Measurements from ENCODE around the gene RAPSN.

RAPSN gene

DNA sequence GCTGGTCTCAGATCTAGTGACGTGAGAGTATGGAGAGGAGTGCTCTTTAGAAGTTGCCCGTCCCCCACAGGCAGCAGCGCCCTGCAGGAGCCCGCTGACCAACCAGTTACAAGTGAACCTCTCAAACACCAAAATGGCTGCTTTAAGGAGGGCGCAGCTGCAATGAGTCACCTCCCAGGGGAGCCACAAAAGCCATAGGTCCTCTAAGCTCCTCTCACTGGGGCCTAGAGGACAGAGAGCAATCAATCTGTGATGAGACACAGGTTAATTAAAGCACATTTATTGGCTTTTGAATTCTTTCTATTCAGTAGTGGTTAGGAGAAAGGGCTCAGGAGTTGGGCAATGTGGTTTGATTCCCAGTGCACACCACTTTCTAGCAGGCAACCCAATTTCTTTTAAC lies 15.5 kb upstream of the RAPSN start:
- DNase-seq, result no peak

- no peak for DNase-seq
Observed at GRCh38 chr11:47461876-47462275, 12.9 kb upstream of the RAPSN start.

GRCh38 chr11:47460571-47461235 lies 11.8 kb upstream of the RAPSN start:
- no peak for DNase-seq

- peak; percentile 7 for DNase-seq
Observed at GRCh38 chr11:47454258-47454671, 5.3 kb upstream of the RAPSN start.

- DNase-seq, result no peak
Observed at GRCh38 chr11:47453365-47453764, 4.4 kb upstream of the RAPSN start.

DNA sequence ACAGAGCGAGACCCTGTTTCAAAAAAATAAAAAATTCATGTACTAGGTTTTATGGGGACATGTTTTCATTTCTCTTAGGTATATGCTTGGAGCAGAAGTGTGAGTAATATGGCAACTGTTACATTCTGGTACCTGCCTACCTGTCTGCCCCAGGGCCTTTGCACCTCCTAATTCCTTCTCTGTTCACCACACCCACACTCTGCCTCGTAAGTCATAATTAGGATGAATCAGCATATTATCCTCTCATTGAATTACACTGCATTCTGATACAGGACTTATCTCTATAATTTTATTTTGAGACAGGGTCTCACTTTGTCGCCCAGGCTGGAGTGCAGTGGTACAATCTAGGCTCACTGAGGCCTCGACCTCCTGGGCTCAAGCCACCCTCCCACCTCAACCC lies 3.1 kb upstream of the RAPSN start:
- DNase-seq, result no peak

DNA sequence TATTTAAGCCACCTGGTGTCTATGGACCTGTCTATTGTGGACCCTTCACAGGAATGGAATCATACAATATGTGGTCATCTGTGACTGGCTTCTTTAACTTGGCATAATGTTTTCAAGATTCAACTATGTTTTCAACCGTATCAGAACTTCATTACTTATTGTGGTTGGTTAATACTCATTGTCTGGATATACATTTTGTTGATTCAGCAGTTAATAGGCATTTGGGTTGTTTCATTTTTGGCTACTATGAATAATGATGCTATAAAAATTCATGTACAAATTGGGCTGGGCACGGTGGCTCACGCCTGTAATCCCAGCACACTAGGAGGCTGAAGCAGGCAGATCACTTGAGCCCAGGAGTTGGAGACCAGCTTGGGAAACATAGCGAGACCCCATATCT lies 2.5 kb upstream of the RAPSN start:
- no peak for DNase-seq

- DNase-seq, result no peak
Observed at GRCh38 chr11:47449541-47449940, 605 bp upstream of the RAPSN start.

DNA sequence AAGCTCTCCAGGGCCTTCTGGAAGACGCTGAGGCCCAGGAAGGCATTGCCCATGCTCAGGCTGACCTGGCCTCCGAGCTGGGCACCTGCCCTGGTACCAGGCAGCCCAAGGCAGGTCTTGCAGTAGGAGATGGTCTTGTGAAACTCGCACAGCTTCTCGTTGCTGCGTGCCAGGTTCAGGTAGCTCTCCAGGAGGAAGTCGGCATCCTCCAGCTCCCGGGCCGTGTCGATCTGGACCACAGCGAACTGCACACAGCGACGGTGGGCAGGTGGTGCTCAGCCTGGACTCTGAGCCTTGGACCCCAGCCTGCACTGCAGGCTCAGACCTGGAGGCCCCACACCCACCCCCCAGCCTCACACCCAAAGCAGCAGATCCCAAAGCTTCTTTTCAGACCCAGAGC lies 1.0 kb downstream of the RAPSN start:
- DNase-seq, result no peak

- no peak for DNase-seq
Observed at GRCh38 chr11:47446833-47447232, 2.1 kb downstream of the RAPSN start.

DNA sequence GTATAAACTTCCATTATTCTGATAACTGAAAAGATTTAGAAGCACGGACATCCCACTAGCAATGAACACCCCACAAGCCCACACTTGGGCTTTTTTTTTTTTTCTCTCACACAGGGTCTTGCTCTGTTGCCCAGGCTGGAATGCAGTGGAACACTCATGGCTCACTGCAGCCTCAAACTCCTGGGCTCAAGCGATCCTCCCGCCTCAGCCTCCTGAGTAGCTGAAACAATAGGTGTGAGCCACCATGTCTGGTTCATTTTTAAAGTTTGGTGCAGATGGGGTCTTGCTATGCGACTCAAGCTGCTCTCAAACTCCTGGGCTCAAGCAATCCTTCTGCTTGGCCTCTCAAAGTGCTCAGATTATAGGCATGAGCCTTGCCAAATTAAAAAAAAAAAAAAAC lies 3.1 kb downstream of the RAPSN start:
- no peak for DNase-seq

DNA sequence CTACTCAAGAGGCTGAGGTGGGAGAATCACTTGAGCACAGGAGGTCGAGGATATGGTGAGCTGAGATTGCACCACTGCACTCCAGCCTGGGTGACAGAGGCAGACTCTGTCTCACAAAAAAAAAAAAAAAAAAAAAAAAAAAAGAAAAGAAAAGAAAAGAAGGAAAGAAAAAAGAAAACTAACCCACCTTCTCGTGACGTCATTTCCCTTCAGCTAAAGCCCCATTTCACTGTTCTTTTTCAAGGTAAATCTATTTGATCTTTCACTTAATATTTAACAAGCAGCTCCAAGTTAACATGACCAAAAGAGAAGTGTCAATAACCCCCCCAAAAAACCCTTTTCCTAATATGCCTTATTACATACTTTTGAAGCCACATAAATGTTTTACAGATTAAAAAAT lies 5.1 kb downstream of the RAPSN start:
- DNase-seq, result no peak

DNA sequence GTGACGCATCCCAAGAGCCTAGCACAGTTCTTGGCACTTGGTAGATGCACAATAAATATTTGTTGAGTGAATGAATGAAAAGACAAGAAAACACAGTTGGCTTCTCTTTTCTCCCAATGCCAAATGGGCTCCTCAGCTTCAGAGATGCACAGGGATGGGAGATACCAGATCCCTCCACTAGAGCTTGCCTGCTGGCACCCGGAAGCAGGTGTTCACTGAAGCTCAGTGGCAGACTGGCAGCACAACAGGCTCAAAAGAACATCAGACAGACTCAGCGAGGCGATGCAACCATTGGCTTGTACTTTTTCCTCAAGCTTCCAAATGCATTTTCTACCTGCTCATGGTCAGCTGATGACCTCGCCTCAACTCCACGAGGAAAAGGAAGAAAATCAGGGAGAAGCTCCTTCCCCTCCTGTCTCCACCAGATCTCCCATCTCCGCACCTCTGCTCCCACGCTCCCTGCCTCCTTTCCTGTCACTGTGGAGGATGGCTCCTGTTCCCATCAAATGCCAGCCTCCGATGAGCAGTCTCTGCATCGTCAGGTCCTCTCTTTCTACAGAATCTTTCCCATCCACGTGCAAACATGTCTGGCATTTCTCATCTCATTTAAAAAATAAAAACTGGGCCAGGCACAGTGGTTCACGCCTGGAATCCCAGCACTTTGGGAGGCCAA lies 5.8 kb downstream of the RAPSN start:
- DNase-seq, result no peak

- no peak for DNase-seq
Observed at GRCh38 chr11:47442514-47442913, 6.4 kb downstream of the RAPSN start.

DNA sequence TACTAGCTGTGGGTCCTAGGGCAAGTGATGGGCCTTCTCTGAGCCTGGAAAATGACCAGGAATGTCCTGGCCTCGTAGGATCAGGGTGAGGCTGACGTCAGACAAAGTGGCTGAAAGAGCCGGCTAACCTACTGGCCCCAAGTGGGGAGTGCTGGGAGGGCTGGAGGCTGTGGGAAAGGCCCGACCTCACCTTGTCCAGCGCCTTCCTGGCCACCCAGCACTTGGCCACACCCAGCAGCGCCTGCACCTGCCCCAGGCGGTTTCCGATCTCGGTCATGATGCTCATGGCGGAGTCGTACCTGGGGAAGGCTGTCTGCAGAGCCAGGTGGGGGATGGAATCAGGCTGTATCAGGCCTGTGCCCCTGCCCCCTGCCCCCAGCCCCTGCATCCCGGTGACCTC lies 7.5 kb downstream of the RAPSN start:
- no peak for DNase-seq

- no peak for DNase-seq
Observed at GRCh38 chr11:47440054-47440476, 8.9 kb downstream of the RAPSN start.

DNA sequence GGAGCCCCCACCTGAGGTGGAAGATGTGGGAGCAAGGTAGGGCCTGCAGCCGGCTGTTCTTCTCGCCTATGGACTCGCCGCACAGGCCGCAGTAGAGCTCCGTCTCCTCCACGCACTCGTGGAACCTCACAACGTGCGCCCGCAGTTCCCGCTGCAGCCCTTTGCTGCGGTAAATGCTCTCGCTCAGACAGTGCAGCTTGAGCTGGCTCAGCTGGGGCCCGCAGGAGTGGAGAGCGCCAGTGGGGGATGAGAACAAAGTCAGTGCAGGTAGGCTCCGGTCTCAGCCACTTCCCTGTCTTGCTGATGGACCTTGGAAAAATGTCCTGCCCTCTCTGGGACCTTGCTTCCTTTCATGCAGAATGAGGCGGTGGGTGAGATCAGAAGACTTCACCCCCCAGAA lies 10.2 kb downstream of the RAPSN start:
- no peak for DNase-seq

GRCh38 chr11:47437746-47438418 lies 11.1 kb downstream of the RAPSN start:
- no peak for DNase-seq

DNA sequence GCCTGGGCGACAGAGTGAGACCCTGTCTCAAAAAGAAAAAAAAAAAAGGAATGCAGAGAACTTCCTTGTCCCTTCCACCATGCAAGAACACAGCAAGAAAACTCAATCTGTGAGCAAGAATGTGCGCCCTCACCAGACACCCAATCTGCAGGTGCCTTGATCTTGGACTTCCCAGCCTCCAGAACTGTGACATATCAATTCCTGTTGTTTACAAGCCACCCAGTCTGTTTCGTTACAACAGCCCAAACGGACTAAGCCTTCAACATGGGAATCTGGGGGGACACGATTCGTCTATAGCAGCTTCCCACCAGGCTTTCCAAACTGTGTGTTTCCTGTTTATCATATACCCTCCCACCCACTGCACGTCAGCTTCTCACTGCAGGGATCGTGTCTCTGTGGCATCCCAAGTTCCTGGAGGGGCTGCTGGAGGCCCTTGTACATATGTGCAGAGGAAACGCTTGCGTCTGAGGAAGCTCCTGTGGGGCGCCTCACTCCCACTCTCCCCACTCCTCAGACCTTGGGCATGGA lies 11.7 kb downstream of the RAPSN start:
- no peak for DNase-seq

DNA sequence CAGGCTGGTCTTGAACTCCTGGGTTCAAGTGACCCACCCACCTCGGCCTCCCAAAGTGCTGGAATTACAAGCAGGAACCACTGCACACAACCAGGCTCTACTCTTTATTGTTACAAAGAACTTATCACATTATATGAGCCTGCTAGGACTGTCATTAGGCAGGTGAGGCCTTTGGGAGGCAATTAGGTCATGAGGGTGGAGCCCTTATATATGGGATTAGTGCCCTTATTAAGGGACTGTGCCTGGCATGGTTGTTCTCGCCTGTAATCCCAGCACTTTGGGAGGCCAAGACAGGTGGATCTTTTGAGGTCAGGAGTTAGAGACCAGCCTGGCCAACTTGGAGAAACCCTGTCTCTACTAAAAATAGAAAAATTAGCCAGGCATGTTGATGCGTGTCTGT lies 12.2 kb downstream of the RAPSN start:
- DNase-seq, result no peak

GRCh38 chr11:47435687-47436086 lies 13.2 kb downstream of the RAPSN start:
- DNase-seq, result no peak

- DNase-seq, result no peak
Observed at GRCh38 chr11:47434011-47434786, 14.7 kb downstream of the RAPSN start.

DNA sequence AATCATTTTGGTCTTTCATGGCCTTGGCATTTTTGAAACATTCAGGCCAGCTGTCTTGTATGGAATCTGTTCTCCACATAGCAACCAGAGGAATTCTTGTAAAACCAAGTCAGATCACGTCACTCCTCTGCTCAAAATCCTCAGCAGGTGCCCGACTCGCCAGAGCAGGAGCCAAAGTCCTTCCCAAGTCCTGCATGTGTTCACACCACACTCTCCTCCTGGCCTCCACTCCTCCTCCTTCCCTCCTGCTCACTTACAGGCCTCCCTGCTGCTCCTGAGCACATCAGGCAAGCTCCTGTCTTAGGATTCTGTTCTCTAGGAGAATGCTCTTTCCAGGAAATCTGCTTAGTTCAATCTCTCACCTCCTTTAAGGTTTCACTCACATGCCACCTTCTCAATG lies 15.8 kb downstream of the RAPSN start:
- no peak for DNase-seq
